ENCODE measurements around the gene NOP14. TPM values are rescaled to one million over a fixed set of nuclear protein-coding genes. Genes with fewer than 3 reads are reported as not detected.
"Not testable (repeated sequence)": the region's sequence is repeated elsewhere in the genome, so short reads cannot be mapped to it uniquely, and the experiment has no call there.

Gene NOP14
- total and polyA plus RNA-seq, 7 donors = 24.7 to 48.1 (median 44.4) TPM

DNA sequence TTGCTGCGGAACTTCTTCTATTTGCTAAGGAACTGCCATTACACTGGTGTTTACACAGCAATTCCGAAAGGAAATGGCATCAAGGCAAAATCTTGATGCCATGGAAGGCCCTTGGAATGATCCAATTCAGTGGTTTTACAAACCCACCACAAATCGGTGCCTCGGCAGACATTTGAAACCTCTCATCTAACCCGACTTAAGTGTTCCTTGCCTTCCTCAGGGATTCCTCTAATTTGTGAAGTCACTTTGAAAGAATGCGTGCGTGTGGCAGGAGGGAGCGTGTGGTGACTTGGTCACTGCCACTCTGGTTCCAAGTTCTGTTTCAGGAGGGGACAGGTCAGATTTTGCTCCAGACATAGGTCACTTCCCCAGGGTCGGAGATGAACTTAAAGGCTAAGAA, 4.8 kb downstream of the NOP14 start:
- Histone ChIP-seq H3K9me3 (no peaks in the 10 kb centered on the region), H3K36me3 (ENCODE audit: insufficient read depth in 1 of 2, low read depth in 1 of 2) (peaks cover 9 to 42% of the 10 kb centered on the region in 2 donors), H3K27me3 (ENCODE audit: insufficient read depth in 3 of 3, low read length in 2 of 3) (peaks cover 0 to 1% (median 0%) of the 10 kb centered on the region in 3 donors), H3K27ac (peak overlapping the region; percentile 25), H3K4me3 (peak overlapping the region; percentile 3), H3K4me1 (peaks cover 29% of the 10 kb centered on the region)
- ATAC-seq (peak in 1 of 4 donors; percentile 21), DNase-seq (no peak)
- intact Hi-C loops (cut with DNase I) = no loop called here
- 29 to 43% (median 29%) methylated on average over 9 of the region's 9 CpGs for WGBS, 3 donors
- no peak for TF ChIP-seq CTCF (IDR thresholded peaks at IDR 0.05)

- H3K27ac ChIP-seq; H3K27me3 ChIP-seq (ENCODE audit: insufficient read depth in 3 of 3, low read length in 2 of 3); H3K9me3 ChIP-seq; ATAC-seq; H3K4me3 ChIP-seq; intact Hi-C loops (cut with DNase I); DNase-seq: not testable (repeated sequence)
- WGBS, 3 donors = 95 to 97% (median 96%) methylated on average over 31 to 44 of the region's 44 CpGs
- Histone ChIP-seq H3K36me3 (ENCODE audit: insufficient read depth in 1 of 2, low read depth in 1 of 2) (peaks cover 14 to 72% of the 10 kb centered on the region in 2 donors), H3K4me1 (peaks cover 17% of the 10 kb centered on the region)
Measured at GRCh38 chr4:2955186-2956044, 7.8 kb downstream of the NOP14 start.

DNA sequence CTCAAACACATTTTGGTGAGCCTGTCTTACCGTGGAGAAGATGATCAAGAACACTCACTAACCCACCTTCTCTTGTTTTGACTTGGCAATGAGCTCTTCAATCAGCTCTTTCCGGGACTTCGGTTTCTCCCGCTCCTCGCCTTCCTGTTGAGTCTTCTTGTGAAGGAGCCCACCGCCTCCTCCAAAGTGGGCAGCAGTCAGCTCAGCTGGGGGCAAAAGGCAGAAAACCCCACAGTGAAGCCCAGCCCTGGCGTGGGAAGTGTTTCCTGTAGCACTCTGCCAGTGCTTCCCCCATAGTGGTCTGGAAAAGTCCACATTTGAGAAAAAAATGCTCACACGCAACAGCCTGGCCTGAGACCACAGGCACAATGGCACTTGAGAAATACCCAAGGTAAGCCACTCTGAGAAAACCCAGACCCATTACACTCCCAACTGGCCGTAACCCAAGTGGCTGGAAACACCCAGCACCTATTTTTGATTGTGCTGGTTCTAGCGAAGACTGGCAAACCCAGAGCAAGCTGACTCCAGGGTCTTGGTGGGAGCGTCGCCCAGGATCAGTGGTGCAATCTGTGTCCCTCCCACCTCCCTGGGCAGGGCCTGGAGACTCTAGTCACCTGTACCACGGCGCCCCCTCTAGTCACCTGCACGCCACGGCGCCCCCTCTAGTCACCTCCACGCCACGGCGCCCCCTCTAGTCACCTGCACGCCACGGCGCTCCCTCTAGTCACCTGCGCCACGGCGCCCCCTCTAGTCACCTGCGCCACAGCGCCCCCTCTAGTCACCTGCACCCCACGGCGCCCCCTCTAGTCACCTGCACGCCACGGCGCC, 8.6 kb downstream of the NOP14 start:
- DNase-seq = no peak
- H3K4me1 ChIP-seq = peaks cover 17% of the 10 kb centered on the region
- no peak overlapping the region for H3K27ac ChIP-seq
- no peak overlapping the region for H3K4me3 ChIP-seq
- no peaks in the 10 kb centered on the region for H3K27me3 ChIP-seq (ENCODE audit: insufficient read depth in 3 of 3, low read length in 2 of 3)
- H3K9me3 ChIP-seq = no peaks in the 10 kb centered on the region
- peaks cover 16 to 81% of the 10 kb centered on the region in 2 donors for H3K36me3 ChIP-seq (ENCODE audit: insufficient read depth in 1 of 2, low read depth in 1 of 2)
- WGBS, 3 donors = 88 to 91% (median 90%) methylated on average over 29 to 33 of the region's 33 CpGs
- no peak for ATAC-seq
- TF ChIP-seq CTCF (IDR thresholded peaks at IDR 0.05) = no peak
- intact Hi-C loops (cut with DNase I) = no loop called here

- Histone ChIP-seq H3K4me1 (peaks cover 11% of the 10 kb centered on the region), H3K27ac (no peak overlapping the region), H3K4me3 (no peak overlapping the region), H3K27me3 (ENCODE audit: insufficient read depth in 3 of 3, low read length in 2 of 3) (no peaks in the 10 kb centered on the region), H3K36me3 (ENCODE audit: insufficient read depth in 1 of 2, low read depth in 1 of 2) (peaks cover 16 to 91% of the 10 kb centered on the region in 2 donors), H3K9me3 (no peaks in the 10 kb centered on the region)
- ATAC-seq (no peak), DNase-seq (no peak)
- WGBS, 3 donors = 48 to 65% (median 61%) methylated on average over 6 of the region's 6 CpGs
- intact Hi-C loops (cut with DNase I) = no loop called here
- TF ChIP-seq CTCF (IDR thresholded peaks at IDR 0.05) = no peak
Measured at GRCh38 chr4:2953496-2953895, 9.7 kb downstream of the NOP14 start.

Measured in psoas muscle (tissue), 8 donors.